ENCODE results near the gene PPFIA1.

Gene PPFIA1

DNA sequence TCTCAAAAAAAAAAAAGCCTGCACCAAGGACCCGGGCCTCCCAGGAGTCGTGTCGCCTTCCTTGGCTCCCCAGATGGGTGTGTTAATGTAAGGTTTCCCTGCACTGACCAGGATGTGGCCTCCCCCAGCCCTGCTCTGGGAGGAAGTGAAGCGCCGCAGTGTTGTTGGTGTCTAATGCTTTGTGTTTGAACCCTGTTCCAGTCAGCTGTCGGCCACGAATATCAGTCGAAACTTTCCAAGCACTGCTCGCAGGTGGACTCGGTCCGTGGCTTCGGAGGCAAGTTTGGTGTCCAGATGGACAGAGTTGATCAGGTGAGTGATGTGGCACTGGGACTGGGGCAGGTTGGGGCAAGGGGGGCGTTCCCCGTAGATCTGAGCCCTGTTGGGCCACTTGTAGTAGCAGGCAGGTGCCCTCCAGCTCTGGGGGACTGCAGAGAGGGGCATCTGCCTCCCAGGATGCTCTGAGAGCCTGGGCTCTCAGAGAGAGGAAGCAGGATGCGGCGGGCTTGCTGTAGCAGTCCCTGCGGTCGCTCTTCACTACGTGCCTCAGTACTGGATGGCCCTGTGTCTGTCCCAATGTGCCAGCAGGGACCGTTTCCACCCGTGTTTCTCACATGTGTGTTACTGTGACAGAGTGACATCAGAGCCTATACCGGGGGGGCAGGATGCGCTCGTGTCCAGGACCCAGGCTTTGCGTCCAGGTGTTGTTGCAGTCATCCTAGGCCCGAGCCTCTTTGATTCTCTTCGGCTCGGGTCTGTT lies 144.0 kb downstream of the PPFIA1 start:
- H3K18ac ChIP-seq (ENCODE audit: low read length) = no peak overlapping the region
- no peak overlapping the region for H2AFZ ChIP-seq (ENCODE audit: insufficient read depth, low read length, poor library complexity)
- no peaks in the 10 kb centered on the region for H3K27me3 ChIP-seq (ENCODE audit: insufficient read depth, low read length)
- H4K12ac ChIP-seq (ENCODE audit: low read depth, low read length) = no peak overlapping the region
- H3K9me3 ChIP-seq (ENCODE audit: insufficient read depth, low read depth, low read length) = no peaks in the 10 kb centered on the region
- no peak overlapping the region for H3K4ac ChIP-seq (ENCODE audit: low read depth, low read length)
- no peak overlapping the region for H3K4me2 ChIP-seq (ENCODE audit: low read length)
- no CpG with 5 or more reads among the region's 28 CpGs for WGBS (ENCODE audit: extremely low coverage, insufficient coverage, insufficient read length)
- H4K91ac ChIP-seq (ENCODE audit: low read depth, low read length) = no peak overlapping the region
- no peak overlapping the region for H2BK5ac ChIP-seq (ENCODE audit: low read depth, low read length, poor library complexity)
- H3K4me3 ChIP-seq (ENCODE audit: low read depth, low read length) = no peak overlapping the region
- no peak overlapping the region for H3K9ac ChIP-seq (ENCODE audit: low read length)
- H3K79me2 ChIP-seq (ENCODE audit: control insufficient read depth, insufficient read depth, low read length, poor library complexity) = no peaks in the 10 kb centered on the region
- H2BK120ac ChIP-seq (ENCODE audit: insufficient read depth, low read length, poor library complexity) = no peak overlapping the region
- H2AK5ac ChIP-seq (ENCODE audit: low read length) = no peak overlapping the region
- H3K27ac ChIP-seq (ENCODE audit: low read depth, low read length) = no peak overlapping the region
- no peak overlapping the region for H3K23ac ChIP-seq (ENCODE audit: low read length)
- no peaks in the 10 kb centered on the region for H3K4me1 ChIP-seq (ENCODE audit: control insufficient read depth in 1 of 2, insufficient read depth in 2 of 2, low read length in 2 of 2)
- no peaks in the 10 kb centered on the region for H3K79me1 ChIP-seq (ENCODE audit: low read length)
- peaks cover 86 to 88% of the 10 kb centered on the region in 2 experiments for H3K36me3 ChIP-seq (ENCODE audit: control insufficient read depth in 1 of 2, insufficient read depth in 2 of 2, low read length in 2 of 2)
- DNase-seq = no peak
- no peak overlapping the region for H3K14ac ChIP-seq (ENCODE audit: low read length)
- no peak overlapping the region for H2BK12ac ChIP-seq (ENCODE audit: low read length)
- no peak overlapping the region for H4K8ac ChIP-seq (ENCODE audit: low read depth, low read length)

DNA sequence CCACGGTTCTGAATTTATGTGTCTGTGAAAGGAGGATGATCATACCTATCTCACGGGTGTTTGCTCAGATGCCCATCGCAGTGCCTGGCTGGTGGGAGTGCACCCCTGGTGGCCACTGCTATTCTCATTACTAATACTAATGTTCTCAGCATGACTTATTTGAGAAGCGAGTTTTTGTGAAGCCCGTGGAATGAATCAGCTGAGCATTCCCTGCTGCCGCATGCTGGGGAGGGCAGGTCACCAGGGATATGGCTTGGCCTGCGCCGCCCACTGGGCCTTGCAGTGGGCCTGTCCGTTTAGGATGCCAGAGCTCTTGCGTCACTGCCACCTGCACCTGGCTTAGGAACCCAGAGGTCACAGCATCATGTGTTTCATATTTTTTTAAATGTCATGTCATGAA lies 144.7 kb downstream of the PPFIA1 start:
- Histone ChIP-seq H3K4ac (ENCODE audit: low read depth, low read length) (no peak overlapping the region), H2AK5ac (ENCODE audit: low read length) (no peak overlapping the region), H3K27me3 (ENCODE audit: insufficient read depth, low read length) (no peaks in the 10 kb centered on the region), H3K36me3 (ENCODE audit: control insufficient read depth in 1 of 2, insufficient read depth in 2 of 2, low read length in 2 of 2) (peaks cover 85 to 88% of the 10 kb centered on the region in 2 experiments), H3K14ac (ENCODE audit: low read length) (no peak overlapping the region), H3K9ac (ENCODE audit: low read length) (no peak overlapping the region), H4K12ac (ENCODE audit: low read depth, low read length) (no peak overlapping the region), H2BK5ac (ENCODE audit: low read depth, low read length, poor library complexity) (no peak overlapping the region), H4K8ac (ENCODE audit: low read depth, low read length) (no peak overlapping the region), H2AFZ (ENCODE audit: insufficient read depth, low read length, poor library complexity) (no peak overlapping the region), H3K79me1 (ENCODE audit: low read length) (no peaks in the 10 kb centered on the region), H3K79me2 (ENCODE audit: control insufficient read depth, insufficient read depth, low read length, poor library complexity) (no peaks in the 10 kb centered on the region), H3K4me1 (ENCODE audit: control insufficient read depth in 1 of 2, insufficient read depth in 2 of 2, low read length in 2 of 2) (no peaks in the 10 kb centered on the region), H3K23ac (ENCODE audit: low read length) (no peak overlapping the region), H3K4me3 (ENCODE audit: low read depth, low read length) (no peak overlapping the region), H2BK12ac (ENCODE audit: low read length) (no peak overlapping the region), H3K9me3 (ENCODE audit: insufficient read depth, low read depth, low read length) (no peaks in the 10 kb centered on the region), H2BK120ac (ENCODE audit: insufficient read depth, low read length, poor library complexity) (no peak overlapping the region), H3K4me2 (ENCODE audit: low read length) (no peak overlapping the region), H4K91ac (ENCODE audit: low read depth, low read length) (no peak overlapping the region), H3K18ac (ENCODE audit: low read length) (no peak overlapping the region), H3K27ac (ENCODE audit: low read depth, low read length) (no peak overlapping the region)
- DNase-seq = peak; percentile 96
- no CpG with 5 or more reads among the region's 10 CpGs for WGBS (ENCODE audit: extremely low coverage, insufficient coverage, insufficient read length)

DNA sequence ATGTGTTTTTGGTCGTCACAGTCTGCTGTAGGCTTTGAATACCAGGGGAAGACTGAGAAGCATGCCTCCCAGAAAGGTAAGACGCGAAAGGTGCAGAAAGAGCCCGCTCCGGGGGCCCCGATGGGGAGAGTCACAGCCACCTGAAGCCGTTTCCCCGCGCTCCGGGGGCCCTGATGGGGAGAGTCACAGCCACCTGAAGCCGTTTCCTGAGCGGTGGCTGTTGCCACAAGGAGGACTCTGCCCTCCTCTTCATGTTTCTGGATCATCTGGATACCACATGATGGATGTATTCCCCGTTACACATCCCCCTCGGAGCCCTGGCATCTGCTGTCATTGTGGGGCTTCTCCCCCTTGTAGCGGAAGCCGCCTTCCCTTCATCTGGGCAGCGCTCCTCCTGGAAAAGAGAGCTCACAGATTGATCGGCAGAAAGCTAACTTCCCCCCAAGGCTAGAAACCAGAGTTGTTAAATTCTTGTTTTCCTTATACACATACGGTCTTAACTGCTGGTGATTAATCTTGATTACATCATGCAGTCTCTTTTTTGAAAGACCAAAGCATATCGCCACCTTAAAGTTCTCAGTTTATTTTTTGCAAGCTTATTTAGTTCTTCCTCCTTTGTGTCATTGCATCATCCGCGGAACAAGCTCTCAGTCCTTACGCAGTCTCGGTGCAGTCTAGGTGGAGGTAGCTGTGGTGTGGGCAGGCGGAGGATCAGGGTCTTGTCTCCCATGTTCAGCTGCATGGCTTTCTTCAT lies 145.3 kb downstream of the PPFIA1 start:
- no peak overlapping the region for H4K8ac ChIP-seq (ENCODE audit: low read depth, low read length)
- no peaks in the 10 kb centered on the region for H3K27me3 ChIP-seq (ENCODE audit: insufficient read depth, low read length)
- no CpG with 5 or more reads among the region's 25 CpGs for WGBS (ENCODE audit: extremely low coverage, insufficient coverage, insufficient read length)
- H2AK5ac ChIP-seq (ENCODE audit: low read length) = no peak overlapping the region
- no peaks in the 10 kb centered on the region for H3K79me2 ChIP-seq (ENCODE audit: control insufficient read depth, insufficient read depth, low read length, poor library complexity)
- no peaks in the 10 kb centered on the region for H3K9me3 ChIP-seq (ENCODE audit: insufficient read depth, low read depth, low read length)
- no peak overlapping the region for H4K12ac ChIP-seq (ENCODE audit: low read depth, low read length)
- H2BK12ac ChIP-seq (ENCODE audit: low read length) = no peak overlapping the region
- no peak for DNase-seq
- no peaks in the 10 kb centered on the region for H3K4me1 ChIP-seq (ENCODE audit: control insufficient read depth in 1 of 2, insufficient read depth in 2 of 2, low read length in 2 of 2)
- H2BK120ac ChIP-seq (ENCODE audit: insufficient read depth, low read length, poor library complexity) = no peak overlapping the region
- no peak overlapping the region for H3K4me2 ChIP-seq (ENCODE audit: low read length)
- no peak overlapping the region for H3K14ac ChIP-seq (ENCODE audit: low read length)
- no peak overlapping the region for H4K91ac ChIP-seq (ENCODE audit: low read depth, low read length)
- H3K4ac ChIP-seq (ENCODE audit: low read depth, low read length) = no peak overlapping the region
- no peak overlapping the region for H3K9ac ChIP-seq (ENCODE audit: low read length)
- H3K23ac ChIP-seq (ENCODE audit: low read length) = no peak overlapping the region
- no peak overlapping the region for H2BK5ac ChIP-seq (ENCODE audit: low read depth, low read length, poor library complexity)
- H3K79me1 ChIP-seq (ENCODE audit: low read length) = no peaks in the 10 kb centered on the region
- H3K27ac ChIP-seq (ENCODE audit: low read depth, low read length) = no peak overlapping the region
- no peak overlapping the region for H2AFZ ChIP-seq (ENCODE audit: insufficient read depth, low read length, poor library complexity)
- H3K18ac ChIP-seq (ENCODE audit: low read length) = no peak overlapping the region
- no peak overlapping the region for H3K4me3 ChIP-seq (ENCODE audit: low read depth, low read length)
- peaks cover 85 to 88% of the 10 kb centered on the region in 2 experiments for H3K36me3 ChIP-seq (ENCODE audit: control insufficient read depth in 1 of 2, insufficient read depth in 2 of 2, low read length in 2 of 2)

DNA sequence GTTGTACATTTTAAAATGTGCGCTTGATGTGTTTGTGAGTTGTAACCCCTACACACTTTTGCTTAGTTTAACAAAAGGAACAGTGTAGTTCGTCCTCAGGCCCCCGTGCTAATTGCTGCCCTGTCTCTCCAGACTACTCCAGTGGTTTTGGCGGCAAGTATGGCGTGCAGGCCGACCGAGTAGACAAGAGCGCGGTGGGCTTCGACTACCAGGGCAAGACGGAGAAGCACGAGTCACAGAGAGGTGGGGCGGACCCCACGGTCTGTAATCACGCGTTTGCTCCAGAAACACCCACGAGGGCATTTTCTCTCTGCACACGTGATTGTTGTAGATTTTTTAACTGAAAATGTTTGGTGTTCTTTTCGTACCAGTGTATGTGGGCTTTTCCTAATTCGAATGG lies 146.4 kb downstream of the PPFIA1 start:
- Histone ChIP-seq H3K36me3 (ENCODE audit: control insufficient read depth in 1 of 2, insufficient read depth in 2 of 2, low read length in 2 of 2) (peaks cover 84 to 88% of the 10 kb centered on the region in 2 experiments), H3K79me2 (ENCODE audit: control insufficient read depth, insufficient read depth, low read length, poor library complexity) (no peaks in the 10 kb centered on the region), H4K91ac (ENCODE audit: low read depth, low read length) (no peak overlapping the region), H2BK120ac (ENCODE audit: insufficient read depth, low read length, poor library complexity) (no peak overlapping the region), H2AFZ (ENCODE audit: insufficient read depth, low read length, poor library complexity) (no peak overlapping the region), H3K27me3 (ENCODE audit: insufficient read depth, low read length) (no peaks in the 10 kb centered on the region), H3K18ac (ENCODE audit: low read length) (no peak overlapping the region), H2BK12ac (ENCODE audit: low read length) (no peak overlapping the region), H2BK5ac (ENCODE audit: low read depth, low read length, poor library complexity) (no peak overlapping the region), H3K79me1 (ENCODE audit: low read length) (no peaks in the 10 kb centered on the region), H3K4me3 (ENCODE audit: low read depth, low read length) (no peak overlapping the region), H3K14ac (ENCODE audit: low read length) (no peak overlapping the region), H3K4me2 (ENCODE audit: low read length) (no peak overlapping the region), H2AK5ac (ENCODE audit: low read length) (no peak overlapping the region), H3K23ac (ENCODE audit: low read length) (no peak overlapping the region), H4K12ac (ENCODE audit: low read depth, low read length) (no peak overlapping the region), H3K4ac (ENCODE audit: low read depth, low read length) (no peak overlapping the region), H3K9ac (ENCODE audit: low read length) (no peak overlapping the region), H4K8ac (ENCODE audit: low read depth, low read length) (no peak overlapping the region), H3K4me1 (ENCODE audit: control insufficient read depth in 1 of 2, insufficient read depth in 2 of 2, low read length in 2 of 2) (no peaks in the 10 kb centered on the region), H3K9me3 (ENCODE audit: insufficient read depth, low read depth, low read length) (no peaks in the 10 kb centered on the region), H3K27ac (ENCODE audit: low read depth, low read length) (no peak overlapping the region)
- whole genome bisulfite sequencing (ENCODE audit: extremely low coverage, insufficient coverage, insufficient read length) = no CpG with 5 or more reads among the region's 20 CpGs
- DNase-seq = no peak

Measured in trophoblast cell (in vitro differentiated cells and primary cell).